GM10847 (cell line): ENCODE data around the gene G3BP2.
A peak's percentile ranks its signal among the peaks of the same experiment; 100 is the strongest.

Source experiments
- POLR2A ChIP-seq: IDR thresholded peaks from 2 replicates; pipeline ENCODE4 v1.6.1; 2011; ENCODE audit not compliant: insufficient read length; ENCODE audit errors: extremely low read depth

G3BP2 gene

GRCh38 chr4:75696071-75696470, 22.9 kb upstream of the G3BP2 start:
- TF ChIP-seq POLR2A = no peak

- TF ChIP-seq POLR2A = no peak
Observed at GRCh38 chr4:75686346-75686745, 13.1 kb upstream of the G3BP2 start.

GRCh38 chr4:75685546-75686189, 12.5 kb upstream of the G3BP2 start:
- no peak for TF ChIP-seq POLR2A

- no peak for TF ChIP-seq POLR2A
Observed at GRCh38 chr4:75683482-75684155, 10.4 kb upstream of the G3BP2 start.

- no peak for TF ChIP-seq POLR2A
Observed at GRCh38 chr4:75679876-75680575, 6.8 kb upstream of the G3BP2 start.

GRCh38 chr4:75678965-75679364, 5.8 kb upstream of the G3BP2 start:
- TF ChIP-seq POLR2A = no peak

- TF ChIP-seq POLR2A = no peak
Observed at GRCh38 chr4:75678473-75678872, 5.3 kb upstream of the G3BP2 start.

GRCh38 chr4:75675004-75675531, 1.9 kb upstream of the G3BP2 start:
- no peak for TF ChIP-seq POLR2A

- TF ChIP-seq POLR2A = no peak
Observed at GRCh38 chr4:75673959-75674328, 733 bp upstream of the G3BP2 start.

- TF ChIP-seq POLR2A = peak; percentile 29
Observed at GRCh38 chr4:75672461-75673026, 667 bp downstream of the G3BP2 start.

GRCh38 chr4:75671802-75672421, 1.3 kb downstream of the G3BP2 start:
- TF ChIP-seq POLR2A = no peak

GRCh38 chr4:75668596-75668995, 4.6 kb downstream of the G3BP2 start:
- TF ChIP-seq POLR2A = no peak

- no peak for TF ChIP-seq POLR2A
Observed at GRCh38 chr4:75666299-75666698, 6.9 kb downstream of the G3BP2 start.

- no peak for TF ChIP-seq POLR2A
Observed at GRCh38 chr4:75662626-75663025, 10.6 kb downstream of the G3BP2 start.

- no peak for TF ChIP-seq POLR2A
Observed at GRCh38 chr4:75660491-75660890, 12.7 kb downstream of the G3BP2 start.

GRCh38 chr4:75659512-75660031, 13.6 kb downstream of the G3BP2 start:
- TF ChIP-seq POLR2A = no peak

GRCh38 chr4:75658876-75659275, 14.3 kb downstream of the G3BP2 start:
- no peak for TF ChIP-seq POLR2A
